Cerebellar cortex (tissue), 1 donor: Measurements from ENCODE around the gene ELP5.

Source experiments
- DNase-seq: peaks from one replicate; pipeline ENCODE4 v3.0.0-alpha.2; 2015; ENCODE audit warnings: low spot score

ELP5 gene

GRCh38 chr17:7252176-7253043 is at the start of gene ELP5:
TSS of gene ELP5 (plus strand) at chr17:7252215. CDS start at chr17:7252551, 336 bp downstream.
- DNase-seq = peak; percentile 94

- no peak for DNase-seq
These were observed 48.6 kb upstream of the ELP5 start for GRCh38 chr17:7203391-7203790.

- peak; percentile 63 for DNase-seq
These were observed 47.7 kb upstream of the ELP5 start for GRCh38 chr17:7204336-7204735.

- peak; percentile 88 for DNase-seq
These were observed 47.1 kb upstream of the ELP5 start for GRCh38 chr17:7204828-7205461.

- DNase-seq = no peak
These were observed 46.5 kb upstream of the ELP5 start for GRCh38 chr17:7205561-7205960.

- DNase-seq = peak; percentile 55
These were observed 44.7 kb upstream of the ELP5 start for GRCh38 chr17:7207120-7208001.

GRCh38 chr17:7208027-7208571 is 43.9 kb upstream of the ELP5 start:
- no peak for DNase-seq

GRCh38 chr17:7208754-7209460 is 43.1 kb upstream of the ELP5 start:
- DNase-seq = no peak

GRCh38 chr17:7211491-7212273 is 40.3 kb upstream of the ELP5 start:
- DNase-seq = no peak

- peak; percentile 88 for DNase-seq
These were observed 38.1 kb upstream of the ELP5 start for GRCh38 chr17:7213895-7214299.

- peak; percentile 99 for DNase-seq
These were observed 37.5 kb upstream of the ELP5 start for GRCh38 chr17:7214300-7215135.

- no peak for DNase-seq
These were observed 36.8 kb upstream of the ELP5 start for GRCh38 chr17:7215136-7215638.

GRCh38 chr17:7215652-7216180 is 36.3 kb upstream of the ELP5 start:
- DNase-seq = no peak

GRCh38 chr17:7216242-7217112 is 35.5 kb upstream of the ELP5 start:
- DNase-seq = no peak

GRCh38 chr17:7217113-7217987 is 34.7 kb upstream of the ELP5 start:
- peak; percentile 87 for DNase-seq

- peak; percentile 37 for DNase-seq
These were observed 33.8 kb upstream of the ELP5 start for GRCh38 chr17:7218166-7218565.

GRCh38 chr17:7218758-7219157 is 33.3 kb upstream of the ELP5 start:
- no peak for DNase-seq
